Measurements from ENCODE around the gene ADAMTS9.

GRCh38 chr3:64551697-64552096, 136.1 kb downstream of the ADAMTS9 start:
- TF ChIP-seq POLR2A (IDR thresholded peaks at IDR 0.05; ENCODE audit: low read depth, low read length) (no peak), ETV6 (conservative IDR thresholded peaks at IDR 0.05 in 1 of 2, IDR thresholded peaks at IDR 0.05 in 1 of 2; ENCODE audit: borderline replicate concordance in 1 of 2, low read depth in 1 of 2) (no peak), RFX5 (IDR thresholded peaks at IDR 0.05; ENCODE audit: low read depth, low read length) (no peak), BHLHE40 (IDR thresholded peaks at IDR 0.05; ENCODE audit: borderline replicate concordance in 1 of 2, low read depth in 2 of 2, low read length in 1 of 2) (no peak), FOXK2 (IDR thresholded peaks at IDR 0.05) (no peak), MAX (IDR thresholded peaks at IDR 0.05; ENCODE audit: low read depth, low read length) (no peak), TARDBP (IDR thresholded peaks at IDR 0.05; ENCODE audit: borderline replicate concordance) (no peak), KDM1A (IDR thresholded peaks at IDR 0.05; ENCODE audit: borderline replicate concordance) (no peak), CBFB (IDR thresholded peaks at IDR 0.05; ENCODE audit: low read depth) (no peak), CTCF (IDR thresholded peaks at IDR 0.05 in 2 of 3, conservative IDR thresholded peaks at IDR 0.05 in 1 of 3; ENCODE audit: control insufficient read depth in 2 of 3, extremely low read depth in 1 of 3, insufficient read depth in 1 of 3, low read depth in 3 of 3, low read length in 3 of 3) (no peak), EZH2 (IDR thresholded peaks at IDR 0.05; ENCODE audit: borderline replicate concordance, control insufficient read depth, low read depth, low read length) (no peak)
